NAMALWA (cell line): Measurements from ENCODE around the gene MAFF.
"Not testable (repeated sequence)": the region's sequence is repeated elsewhere in the genome, so short reads cannot be mapped to it uniquely, and the experiment has no call there.

Experiments used
- DNase-seq: peaks from one replicate; pipeline ENCODE4 v3.0.0-alpha.2; 2015; ENCODE audit warnings: low spot score

MAFF gene

DNA sequence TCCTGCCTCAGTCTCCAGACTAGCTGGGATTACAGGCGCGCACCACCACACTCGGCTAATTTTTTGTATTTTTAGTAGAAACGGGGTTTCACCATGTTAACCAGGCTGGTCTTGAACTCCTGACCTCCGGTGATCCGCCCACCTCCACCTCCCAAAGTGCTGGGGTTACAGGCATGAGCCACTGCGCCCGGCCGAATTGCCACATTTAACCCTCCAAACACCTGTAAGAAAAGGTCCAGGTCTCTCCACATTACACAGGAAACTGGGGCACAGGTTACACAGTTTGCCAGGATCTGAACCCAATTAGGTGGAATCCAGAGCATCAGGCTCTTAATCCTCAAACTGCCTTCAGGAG, 24.2 kb upstream of the MAFF start:
- not testable (repeated sequence) for DNase-seq

DNA sequence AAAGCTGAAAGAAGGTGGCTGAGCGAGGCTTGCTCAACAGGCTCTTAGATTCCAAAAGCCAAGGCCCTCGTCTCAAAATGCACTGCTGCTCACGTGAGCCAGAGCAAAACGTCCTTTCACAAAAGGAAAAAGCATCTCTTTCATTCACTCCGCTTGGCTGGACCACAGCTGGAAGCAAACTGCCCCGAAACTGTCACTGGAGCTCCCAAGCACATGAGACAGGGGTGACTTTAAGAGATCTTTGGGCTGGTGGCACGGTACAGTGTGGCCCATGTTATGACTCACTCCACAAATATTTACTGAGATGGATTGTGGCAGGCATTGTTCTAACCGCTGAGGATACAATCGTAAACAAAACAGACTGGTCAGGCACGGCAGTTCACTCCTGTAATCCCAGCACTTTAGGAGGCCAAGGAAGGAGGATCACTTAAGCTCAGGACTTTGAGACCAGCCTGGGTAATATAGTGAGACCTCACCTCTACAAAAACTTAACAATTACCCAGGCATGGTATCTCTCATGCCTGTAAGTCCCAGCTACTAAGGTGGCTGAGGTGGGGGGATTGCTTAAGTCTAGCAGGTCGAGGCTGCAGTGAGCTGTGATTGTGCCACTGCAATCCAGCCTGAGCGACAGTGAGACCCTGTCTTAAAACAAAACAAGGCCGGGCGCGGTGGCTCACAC, 23.7 kb upstream of the MAFF start:
- no peak for DNase-seq

DNA sequence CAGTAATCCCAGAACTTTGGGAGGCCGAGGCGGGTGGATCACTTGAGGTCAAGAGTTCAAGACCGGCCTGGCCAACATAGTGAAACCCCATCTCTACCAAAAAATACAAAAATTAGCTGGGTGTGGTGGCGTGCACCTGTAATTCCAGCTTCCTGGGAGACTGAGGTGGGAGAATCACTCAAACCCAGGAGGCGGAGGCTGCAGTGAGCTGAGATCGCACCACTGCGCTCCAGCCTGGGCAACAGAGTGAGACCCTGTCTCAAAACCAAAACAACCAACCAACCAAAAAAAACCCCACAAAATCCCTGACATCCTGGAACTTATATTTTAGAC, 23.2 kb upstream of the MAFF start:
- DNase-seq, result not testable (repeated sequence)

DNA sequence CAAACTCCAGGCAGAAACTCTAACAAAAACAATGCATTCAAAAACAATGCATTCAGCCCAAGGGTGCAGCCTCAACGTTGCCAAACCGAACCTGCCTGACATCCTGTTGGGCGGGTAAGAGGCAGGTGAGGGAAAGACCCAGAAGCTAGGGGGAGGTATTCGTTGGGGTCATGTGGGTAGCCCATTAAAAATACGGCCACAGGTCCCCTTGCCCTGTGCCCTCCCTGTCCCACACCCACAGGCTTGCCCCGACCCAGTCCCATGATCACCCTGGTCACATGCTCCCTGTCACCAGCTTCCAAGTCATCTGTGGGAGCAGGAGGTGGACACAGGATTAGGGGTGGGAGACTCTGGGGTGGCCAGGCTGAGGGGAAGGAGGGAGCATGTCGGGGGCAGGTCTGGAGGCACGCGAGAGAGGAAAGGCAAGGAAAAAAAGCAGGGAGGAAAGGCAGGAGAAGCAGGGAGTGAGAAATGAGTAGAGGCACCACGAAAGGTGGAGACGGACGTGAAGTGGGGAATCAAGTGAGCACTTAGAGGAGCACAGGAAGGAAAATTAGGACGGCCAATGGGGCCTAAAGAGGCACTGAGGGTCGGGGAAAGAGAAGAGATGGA, 20.8 kb upstream of the MAFF start:
- DNase-seq, result peak; percentile 44

DNA sequence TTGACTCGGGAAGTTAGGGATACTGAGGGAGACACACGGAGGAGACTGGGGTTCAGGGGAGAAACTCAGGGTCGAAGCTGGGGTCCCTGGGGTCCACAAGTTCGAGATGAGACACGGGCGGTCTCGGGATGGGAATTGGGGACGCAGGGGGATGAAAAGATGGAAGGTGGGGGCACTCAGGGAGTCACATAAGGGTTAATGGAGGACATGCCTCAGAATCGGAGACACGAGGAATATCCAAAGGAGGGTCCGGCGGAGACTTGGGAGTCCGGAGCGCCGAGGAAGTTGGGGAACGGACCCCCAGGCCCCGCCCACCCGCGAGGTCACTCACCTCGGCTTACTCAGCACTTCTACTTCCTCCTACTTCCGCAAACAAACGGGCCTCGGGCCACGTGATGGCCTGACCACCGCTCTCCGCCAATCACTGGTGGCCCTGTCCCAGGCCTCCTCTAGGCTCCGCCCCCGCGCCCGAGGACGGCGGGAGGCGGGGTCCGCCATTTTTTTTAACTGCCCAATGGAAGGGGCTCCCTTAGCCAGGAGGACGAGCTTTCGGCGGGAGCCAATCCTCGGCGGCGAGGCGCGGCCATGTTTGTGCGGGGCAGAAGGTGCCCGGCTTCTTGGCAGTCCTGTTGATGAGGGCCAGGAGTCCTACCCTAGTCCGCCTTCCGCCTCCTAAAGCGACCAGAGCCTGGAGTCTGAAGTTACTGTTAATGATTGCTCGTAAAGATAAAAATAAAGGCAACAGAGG, 20.2 kb upstream of the MAFF start, which contains the start of gene PLA2G6:
Gene PLA2G6, minus strand, starts transcription at position 378 of the 748 bp plus-strand sequence. CDS start 12,404 bp downstream, outside the sequence.
- peak; percentile 99 for DNase-seq

DNA sequence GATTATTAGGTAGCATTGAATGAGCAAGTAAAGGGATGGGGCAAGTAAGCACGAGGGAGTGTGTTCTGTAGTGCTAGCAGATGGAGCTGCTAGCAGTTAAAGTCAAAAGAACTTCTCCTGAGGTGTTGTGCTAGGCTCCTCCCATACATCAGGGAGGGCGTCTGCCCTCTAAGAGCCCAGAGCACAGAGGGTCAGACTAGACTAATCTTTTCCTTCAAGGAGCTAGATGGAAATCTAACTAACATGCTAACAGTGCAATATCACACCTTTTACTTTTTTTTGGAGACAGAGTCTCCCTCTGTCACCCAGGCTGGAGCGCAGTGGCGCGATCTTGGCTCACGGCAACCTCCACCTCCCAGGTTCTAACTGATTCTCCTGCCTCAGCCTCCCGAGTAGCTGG, 17.0 kb upstream of the MAFF start:
- no peak for DNase-seq

DNA sequence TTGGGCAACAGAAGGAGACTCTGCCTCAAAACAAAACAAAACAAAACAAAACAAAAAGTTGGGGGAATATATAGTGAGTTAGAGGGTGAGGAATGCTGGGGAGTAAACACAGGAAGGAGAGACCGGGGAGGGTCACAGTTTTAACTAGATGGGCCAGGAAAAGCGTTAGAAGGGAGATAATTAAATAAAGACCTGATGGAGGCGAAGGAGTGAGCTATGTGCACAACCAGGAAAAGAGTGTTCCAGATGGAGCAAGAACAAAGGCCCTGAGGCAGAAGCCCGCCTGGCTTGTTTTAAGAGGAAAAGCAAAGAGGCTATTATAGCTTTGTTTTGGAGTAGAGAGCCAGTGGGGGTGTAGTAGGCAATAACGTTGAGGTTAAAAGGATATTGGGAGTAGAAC, 15.4 kb upstream of the MAFF start:
- DNase-seq, result no peak

DNA sequence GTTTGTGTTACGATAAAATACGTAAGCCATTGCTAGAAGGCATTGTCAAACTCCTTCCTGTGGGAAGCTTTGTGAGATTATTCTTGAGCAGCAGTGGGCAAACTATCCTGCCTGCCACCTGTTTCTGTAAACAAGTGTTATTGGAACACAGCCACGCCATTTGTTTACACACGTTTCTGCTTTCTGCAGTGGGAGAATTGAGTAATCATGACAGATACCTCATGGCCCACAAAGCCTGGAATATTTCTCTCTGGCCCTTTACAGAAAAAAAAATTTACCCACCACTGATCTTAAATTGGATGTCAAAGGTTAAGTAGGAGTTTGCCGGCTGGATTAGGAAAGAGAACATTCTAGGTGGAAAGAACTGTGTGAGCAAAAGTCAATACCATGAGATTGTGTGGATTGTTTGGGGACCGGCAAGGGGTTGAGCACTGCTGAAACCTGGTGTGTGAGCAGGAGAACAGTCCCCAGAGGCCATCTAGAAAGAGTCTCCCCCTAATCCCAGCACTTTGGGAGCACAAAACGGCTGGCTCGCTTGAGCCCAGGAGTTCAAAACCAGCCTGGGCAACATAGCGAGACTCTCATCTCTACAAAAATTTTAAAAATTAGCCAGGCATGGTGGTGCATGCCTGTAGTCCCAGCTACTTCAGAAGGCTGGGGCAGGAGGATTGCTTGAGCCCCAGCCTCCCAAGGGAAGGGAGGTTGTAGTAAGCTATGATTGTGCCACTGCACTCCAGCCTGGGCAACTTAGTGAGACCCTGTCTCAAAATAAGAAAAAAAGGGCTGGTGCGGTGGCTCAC, 14.2 kb upstream of the MAFF start:
- no peak for DNase-seq

DNA sequence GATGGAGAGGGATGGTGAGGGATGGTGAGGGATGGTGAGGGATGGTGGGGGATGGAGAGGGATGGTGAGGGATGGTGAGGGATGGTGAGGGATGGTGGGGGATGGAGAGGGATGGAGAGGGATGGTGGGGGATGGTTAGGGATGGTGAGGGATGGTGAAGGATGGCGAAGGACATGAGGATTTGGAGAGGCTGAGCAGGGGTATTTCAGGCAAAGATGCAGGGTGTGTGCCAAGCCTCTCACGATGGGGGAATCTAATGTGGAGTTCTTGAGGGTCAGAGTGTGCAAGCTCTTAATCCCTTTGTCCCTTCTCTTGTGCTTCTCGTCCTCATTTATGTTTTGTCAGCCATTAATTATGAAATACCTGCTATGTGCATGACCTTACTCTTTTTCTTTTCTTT, 12.7 kb upstream of the MAFF start:
- DNase-seq, result no peak

DNA sequence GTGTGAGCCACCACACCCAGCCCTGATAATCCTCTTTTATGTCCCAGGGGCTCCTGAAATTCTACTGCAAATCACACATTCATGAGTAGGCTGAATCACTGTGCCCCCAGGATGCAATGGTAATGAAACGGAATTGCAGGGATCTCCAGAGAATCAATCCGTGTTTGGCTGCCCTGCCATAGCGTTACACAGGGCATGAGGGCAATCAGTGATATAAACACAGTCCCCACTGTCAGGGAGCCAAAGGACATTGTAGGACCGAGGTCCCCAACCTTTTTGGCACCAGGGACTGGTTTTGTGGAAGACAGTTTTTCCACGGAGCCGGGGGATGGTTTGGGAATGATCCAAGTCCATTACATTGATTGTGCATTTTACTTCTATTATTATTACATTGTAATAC, 11.2 kb upstream of the MAFF start:
- no peak for DNase-seq

DNA sequence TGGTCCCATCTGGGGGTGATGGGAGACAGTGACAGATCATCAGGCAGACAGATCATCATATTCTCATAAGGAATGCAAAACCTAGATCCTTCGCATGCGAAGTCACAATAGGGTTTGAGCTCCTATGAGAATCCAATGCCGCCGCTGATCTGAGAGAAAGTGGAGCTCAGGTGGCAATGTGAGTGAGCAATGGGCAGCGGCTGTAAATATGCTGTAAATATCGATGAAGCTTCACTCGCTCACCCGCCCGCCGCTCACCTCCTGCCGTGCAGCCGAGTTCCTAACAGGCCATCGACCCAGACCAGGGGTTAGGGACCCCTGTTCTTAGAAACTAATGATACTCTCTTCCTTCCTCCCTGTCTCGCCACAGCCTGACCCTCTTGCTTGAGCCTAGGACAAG, 10.7 kb upstream of the MAFF start:
- no peak for DNase-seq

DNA sequence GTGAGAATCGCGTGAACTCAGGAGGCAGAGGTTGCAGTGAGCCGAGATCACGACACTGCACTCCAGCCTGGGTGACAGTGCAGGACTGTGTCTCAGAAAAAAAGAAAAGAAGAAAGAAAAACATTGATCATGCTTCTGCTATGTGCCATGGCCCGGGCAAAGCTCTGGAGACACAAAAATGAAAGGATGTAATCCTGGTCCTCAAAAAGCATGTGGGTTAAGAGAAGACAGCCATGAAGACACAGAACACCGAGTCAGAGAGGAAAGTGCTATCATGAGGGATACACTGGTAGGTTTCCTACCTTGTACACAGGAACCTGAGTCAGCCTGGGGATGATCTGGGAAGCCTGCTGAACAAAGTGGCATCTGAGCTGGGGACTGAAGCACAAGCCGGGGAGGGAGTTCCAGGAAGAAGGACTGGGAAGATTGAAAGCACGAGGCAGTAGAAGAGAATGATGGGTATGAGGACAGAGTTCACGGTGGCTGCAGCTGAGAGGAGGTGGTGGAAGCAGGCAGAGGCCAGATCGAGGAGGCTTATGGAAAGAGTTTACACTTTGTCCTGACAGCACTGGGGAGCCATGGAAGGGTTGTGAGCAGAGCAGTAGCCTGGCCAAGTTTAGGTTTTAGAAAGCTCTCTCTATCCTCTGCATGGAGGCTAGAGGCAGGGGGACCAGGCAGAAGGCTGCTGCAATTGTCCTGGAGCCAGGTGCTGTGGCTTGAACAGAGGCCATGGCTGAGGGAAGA, 9.9 kb upstream of the MAFF start:
- no peak for DNase-seq

DNA sequence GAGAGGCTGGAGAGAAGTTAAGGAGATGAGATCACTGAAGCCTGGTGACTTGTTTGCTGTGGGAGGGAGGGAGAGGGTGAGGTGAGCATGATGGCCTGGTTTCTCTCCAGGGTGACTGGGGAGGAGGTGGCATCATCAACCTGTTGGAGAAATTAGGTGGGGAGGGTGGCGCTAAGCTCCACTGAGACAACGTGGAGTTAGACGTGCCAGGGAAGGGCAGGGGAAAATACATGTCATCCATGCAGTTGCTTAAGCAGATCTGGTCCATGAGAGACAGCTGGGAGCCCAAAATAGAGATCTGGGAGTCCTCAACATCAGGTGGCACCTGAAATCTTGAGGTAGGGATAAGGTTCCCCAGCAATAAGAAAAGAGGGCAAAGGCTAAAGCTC, 9.3 kb upstream of the MAFF start:
- no peak for DNase-seq

DNA sequence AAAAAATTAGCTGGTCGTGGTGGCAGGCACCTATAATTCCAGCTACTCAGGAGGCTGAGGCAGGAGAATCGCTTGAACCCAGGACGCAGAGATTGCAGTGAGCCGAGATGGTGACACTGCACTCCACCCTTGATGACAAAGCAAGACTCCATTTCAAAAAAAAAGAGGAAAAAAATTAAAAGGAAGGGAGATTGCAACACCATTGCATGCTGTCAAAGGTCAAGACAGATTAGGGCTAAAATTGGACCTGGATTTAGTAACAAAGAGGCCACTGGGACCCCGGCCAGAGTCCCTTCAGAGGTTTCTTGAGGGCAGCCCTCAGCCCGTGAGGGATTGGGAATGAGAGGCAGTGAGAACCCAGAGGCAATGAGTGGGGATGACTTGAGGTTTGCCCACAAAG, 8.2 kb upstream of the MAFF start:
- DNase-seq, result no peak

DNA sequence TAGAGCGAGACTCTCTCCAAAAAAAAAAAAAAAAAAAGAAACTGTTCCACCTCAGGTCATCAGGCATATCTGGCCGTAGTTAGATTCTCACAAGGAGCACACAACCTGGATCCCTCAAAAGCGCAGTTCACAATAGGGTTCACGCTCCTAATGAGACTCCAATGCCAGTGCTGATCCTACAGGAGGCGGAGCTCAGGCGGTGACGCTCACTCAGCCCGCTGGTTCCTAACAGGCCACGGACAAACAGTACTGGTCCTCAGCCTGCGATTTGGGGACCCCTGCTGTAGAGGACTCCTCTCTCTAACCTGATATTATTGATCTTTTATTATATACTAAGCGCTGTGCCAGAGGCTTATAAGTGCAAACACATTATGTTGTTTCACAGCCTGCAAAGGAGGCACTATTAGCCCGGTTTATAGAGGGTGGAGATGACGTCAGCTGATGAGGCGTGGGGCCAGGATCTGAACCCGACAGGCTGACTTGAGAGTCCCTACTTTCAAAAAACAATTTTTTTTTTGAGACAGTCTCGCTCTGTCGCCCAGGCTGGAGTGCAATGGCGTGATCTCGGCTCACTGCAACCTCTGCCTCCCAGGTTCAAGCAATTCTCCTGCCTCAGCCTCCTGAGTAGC, 4.9 kb upstream of the MAFF start:
- DNase-seq, result no peak

DNA sequence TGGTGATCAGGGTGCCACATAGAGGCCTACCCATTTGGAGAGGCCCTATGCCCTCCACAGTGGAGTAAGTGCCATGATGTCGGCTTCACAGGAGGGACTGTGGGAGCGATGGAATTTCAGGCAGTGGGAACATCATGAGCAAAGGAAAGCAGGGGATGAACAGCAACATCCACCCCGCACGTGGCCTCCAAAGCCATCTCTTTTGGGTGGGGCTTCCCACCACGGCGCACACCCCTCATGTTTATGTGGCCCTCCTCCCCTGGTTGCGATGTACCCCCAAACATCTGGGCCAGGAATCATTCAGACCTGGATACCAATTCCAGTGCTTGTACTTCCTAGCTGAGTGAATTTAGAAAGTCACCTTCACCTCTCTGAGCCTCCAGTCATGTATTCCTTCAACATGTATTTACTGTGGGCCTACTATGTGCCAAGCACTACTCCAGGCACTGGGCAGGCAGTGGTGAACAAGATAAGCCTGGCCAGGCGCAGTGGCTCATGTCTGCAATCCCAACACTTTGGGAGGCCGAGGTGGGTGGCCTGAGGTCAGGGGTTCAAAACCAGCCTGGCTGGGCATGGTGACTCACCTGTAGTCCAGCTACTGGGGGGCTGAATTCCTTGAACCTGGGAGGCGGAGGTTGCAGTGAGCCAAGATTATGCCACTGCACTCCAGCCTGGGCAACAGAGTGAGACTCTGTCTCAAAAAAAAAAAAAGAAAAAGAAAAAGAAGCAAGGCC, 1.8 kb upstream of the MAFF start:
- no peak for DNase-seq

DNA sequence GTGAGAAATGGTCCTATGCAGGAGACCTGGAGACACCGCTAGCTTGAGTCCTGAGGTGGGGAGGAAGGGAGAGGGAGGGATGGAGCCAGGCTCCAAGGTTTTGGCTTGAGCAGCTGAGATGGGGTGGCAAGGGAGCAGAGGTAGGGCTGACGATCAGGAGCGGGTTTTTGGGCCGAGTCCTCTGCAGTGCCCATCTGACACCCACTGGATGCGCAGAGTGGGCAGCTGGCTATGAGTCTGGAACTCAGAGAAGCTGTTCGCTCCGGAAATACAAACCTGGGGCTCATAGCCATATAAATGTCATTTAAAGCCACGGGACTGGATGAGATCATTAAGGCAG, 453 bp upstream of the MAFF start:
- no peak for DNase-seq

DNA sequence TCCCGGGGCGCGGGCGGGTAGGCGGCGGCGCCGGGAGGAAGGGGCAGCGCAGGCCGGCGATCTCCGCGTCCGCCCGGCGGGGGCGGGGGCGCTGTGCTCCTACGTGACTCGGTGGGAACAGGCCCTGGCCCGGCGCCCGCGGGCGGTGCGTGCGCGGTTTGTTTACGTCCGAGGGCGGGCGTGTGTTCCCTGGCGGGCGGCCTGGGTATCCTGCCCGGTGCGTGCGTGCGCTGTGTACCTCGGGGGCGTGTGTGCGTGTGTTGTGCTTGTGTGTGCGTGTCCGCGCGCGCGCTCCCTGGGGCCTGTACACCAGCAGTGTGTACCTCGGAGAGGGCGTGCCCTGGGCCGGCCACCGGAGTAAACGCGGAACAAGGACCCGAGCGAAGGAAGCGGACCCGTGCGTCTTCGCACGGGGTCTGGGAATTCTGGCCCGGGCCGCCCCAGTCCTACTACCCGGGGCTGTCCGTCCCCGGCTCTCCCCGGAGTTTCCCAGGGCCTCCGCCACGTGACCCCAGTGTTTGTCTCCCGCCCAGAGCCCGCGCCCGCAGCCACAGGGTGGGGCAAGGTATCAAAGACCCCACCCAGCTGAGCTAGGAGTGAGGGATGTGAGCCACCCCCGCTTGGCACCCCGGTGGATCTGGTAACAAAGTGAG, 769 bp downstream of the MAFF start:
- DNase-seq, result peak; percentile 67

DNA sequence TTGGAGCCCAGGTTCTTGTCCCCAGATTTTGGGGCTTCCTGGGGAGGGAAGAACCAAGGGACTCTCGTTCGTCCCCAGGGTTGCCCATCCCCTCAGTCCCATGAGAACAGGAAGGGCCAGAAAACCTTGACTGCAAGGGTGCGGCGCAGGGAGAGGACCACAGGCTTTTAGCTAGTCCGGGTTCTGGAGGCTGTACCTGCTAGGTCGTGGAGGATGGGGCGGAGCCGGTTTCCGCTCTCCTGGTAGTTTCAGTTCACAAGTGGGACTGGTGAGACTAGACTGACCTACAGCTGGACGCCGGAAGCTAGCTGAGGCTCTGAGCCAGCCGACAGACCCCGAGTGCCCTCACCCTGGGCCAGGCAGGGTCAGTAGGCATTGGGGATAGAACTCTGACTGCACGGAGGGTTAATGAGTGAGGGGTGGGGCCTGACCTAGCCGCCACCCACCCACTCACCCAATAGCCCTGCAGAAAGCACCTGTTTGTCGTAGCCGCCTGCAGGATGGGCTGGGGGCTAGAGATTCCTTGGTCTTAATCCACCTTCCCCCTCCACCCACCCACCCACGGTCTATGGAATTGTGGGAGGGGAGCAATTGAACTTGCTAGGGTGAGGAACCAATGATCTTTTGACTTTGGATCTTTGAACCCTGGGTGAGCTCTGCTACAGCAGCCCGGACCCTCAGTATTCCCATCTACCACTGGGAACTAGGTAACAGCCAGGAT, 1.5 kb downstream of the MAFF start:
- DNase-seq, result no peak
